Activated CD4-positive, alpha-beta T cell treated with anti-CD3 and anti-CD28 coated beads, Interleukin-2, Interleukin-6, amounts not matched to agents 100 ng/mL and 50 ng/mL, durations not matched to agents 16 hours and 8 hours (primary cell): ENCODE results near the gene ATOSA.
A peak's percentile ranks its signal among the peaks of the same experiment; 100 is the strongest.

Experiments used
- DNase-seq: peaks from one replicate; pipeline ENCODE4 v3.0.0-alpha.2; 2020

The ATOSA gene

DNA sequence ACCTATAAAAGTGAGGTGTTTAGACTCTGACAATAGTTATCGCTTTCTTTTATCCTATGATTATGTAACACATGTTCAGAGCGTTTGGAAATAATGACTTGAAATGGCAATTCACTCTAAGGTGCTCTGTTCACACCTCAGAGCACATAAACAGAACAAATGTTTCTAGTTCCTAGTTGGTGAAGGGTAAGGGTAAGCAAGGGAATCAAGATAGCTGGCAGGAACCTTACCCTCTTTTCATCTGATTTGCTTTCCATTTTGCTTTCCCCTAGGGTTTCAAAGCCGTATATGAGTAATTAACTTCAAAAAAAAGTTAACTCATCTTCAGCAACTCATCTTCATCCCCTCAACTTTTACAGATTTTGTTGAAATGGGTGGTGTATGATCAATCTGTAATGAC is 2.3 kb upstream of the ATOSA start:
- no peak for DNase-seq

DNA sequence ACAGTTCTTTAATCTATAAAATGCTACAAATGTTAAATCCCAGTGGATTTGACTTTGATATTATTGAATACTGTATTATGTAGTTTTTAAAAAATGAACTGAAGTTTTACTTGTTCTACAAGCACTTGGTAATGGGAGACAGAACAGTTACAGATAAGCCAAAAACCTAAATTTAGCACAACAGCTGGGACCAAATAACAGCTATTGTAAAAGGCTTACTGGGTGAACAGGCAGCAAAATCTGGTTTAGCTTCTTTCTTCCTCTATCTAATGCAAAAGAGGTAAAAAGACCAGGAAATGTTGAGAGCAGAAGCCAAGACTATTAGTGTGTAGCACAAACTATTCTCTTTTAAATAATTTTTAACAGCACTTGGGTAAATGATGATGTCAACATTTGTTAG is 1.6 kb upstream of the ATOSA start:
- no peak for DNase-seq

DNA sequence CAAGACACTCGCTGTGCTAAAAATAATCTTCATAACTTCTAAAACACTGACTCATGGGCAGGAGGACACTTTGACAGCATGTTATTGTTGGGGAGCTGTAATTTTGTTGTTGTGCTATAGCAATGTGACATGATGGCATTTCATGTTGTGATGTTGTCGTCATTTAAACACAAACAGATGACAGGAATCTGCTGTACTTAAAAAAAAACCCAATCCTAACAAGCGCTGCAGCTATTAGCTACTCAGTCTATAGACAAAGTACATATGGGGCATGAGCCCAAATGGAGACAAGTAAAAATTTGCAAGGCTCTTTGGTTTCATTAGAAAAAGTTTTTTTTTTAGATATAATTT is 828 bp upstream of the ATOSA start:
- no peak for DNase-seq

DNA sequence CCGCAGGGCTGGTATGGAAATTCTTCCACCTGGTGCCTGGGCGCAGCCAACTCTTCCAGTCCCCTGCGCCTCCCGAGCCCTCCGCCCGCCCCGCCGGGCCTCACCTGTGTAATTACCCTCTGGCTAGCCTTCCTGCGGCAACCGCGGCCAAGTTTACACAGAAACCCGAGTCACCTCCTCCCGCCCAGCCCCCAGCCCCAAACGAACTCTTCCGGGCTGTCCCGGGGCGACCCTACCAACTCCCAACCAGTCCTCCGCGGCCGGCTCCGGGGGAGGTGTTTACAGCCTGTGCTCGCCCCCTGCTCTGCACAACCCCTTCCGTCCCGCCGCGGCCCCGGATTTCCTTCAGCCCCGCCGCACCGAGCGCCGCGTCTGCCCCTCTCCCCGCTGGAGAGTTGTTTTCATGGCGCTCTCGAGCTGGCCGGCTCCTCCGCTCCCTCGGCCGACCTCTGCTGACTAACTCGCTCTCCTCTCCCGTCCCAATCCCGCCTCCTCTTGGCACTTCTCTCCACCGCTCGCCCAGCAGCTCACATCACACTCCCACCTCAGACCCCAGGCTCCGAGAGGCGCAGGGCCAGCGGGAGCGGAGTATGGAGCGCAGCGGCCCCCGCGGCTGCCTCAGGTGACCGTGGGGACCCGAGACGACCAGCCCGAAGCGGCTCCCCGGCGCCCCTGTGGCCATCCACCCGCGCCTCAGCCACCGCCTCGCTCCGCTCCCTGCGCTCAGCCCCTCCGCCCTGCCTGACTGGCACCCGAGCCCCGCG is 538 bp downstream of the ATOSA start:
- DNase-seq = peak; percentile 58

DNA sequence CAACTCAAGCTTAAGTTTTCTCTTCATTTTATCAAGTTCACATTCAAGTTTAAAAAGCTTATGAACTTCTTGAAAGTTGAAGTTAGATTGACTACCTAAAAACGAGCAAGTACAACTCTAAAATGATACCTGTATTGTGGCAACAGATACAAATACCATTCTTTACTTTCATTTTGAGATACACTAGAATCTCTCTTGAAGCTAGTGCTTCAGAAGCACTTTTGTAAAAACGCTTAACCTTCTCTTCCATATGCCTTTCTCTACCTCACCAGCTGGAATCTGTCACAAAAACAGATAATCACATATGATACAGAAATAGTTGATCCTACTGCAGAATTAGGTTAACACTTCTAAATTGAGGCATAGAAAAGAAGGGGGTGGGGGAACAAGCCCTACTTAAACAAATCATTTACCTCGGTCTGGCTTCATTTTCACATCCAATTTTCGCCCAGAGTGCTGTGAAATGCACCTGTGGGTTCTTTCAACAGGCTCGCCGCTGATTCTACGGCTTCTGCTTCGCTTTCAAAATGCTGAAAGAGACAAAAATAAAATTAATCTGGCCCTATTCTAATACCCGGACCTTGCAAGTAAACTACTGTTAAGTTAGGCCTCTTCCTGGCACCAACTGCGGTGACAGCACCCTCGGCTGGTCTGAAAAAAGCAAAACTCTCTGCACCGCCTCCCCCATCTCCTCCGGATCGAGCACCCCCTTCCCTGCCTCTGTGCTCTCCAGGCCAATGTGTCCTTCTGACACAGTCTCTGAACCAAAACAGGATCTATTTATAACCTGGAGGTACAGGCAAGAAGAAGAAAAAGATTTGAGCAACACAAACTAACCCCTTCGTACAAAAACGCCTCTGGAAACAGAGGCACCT is 1.4 kb downstream of the ATOSA start:
- DNase-seq = peak; percentile 73

DNA sequence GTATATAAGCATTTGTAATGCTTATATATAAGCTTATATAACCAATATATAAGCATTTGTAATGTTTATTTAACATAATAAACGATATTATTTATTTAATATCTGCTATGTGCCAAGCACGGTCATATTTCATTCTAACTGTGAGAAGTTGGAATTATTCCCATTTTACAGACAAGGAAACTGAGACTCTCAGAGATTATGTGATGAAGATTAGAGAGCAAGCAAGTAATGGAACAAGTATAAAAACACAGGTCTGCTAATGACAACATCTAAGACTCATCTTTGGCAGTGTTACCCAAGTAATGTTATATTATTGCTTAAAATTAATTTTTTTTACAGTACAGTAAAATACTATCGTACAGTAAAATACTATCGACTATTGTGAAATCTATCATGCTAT is 4.4 kb downstream of the ATOSA start:
- DNase-seq = no peak

DNA sequence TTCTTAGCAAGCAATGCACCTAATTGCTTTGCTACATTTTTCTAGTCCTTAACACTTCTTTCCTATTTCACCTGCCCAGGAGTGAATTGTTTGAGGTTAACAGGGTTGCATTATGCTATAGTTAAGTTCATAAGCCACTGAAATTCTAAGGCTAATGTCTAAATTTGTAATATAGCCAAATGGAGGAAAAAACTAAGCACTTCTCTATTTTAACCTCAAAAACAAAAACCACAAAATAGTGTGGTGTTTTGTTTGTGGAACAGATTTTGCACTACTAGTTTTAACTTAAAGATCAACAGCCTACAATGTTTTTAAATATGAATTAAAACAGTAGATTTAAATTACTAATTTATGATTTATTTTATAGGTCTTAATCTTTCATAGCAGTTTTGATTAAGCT is 5.5 kb downstream of the ATOSA start:
- DNase-seq = no peak

DNA sequence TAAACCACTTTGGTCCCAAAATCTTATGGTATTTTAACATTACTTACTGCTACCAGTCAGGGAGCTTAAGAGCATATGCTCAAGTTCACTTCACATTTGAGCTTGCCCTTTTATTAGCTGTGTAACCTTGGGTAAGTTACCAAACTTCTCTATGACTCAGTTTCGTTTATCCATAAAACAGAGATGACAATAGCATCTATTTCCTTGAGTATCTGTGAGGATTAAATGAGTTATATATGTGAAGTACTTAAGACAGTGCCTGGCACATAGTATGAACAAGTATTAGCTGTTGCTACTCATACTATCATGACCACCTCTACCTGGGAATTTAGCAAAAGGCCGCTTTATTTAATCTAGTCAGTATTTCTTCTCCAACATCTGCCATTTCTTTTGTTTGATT is 5.9 kb downstream of the ATOSA start:
- DNase-seq = no peak

DNA sequence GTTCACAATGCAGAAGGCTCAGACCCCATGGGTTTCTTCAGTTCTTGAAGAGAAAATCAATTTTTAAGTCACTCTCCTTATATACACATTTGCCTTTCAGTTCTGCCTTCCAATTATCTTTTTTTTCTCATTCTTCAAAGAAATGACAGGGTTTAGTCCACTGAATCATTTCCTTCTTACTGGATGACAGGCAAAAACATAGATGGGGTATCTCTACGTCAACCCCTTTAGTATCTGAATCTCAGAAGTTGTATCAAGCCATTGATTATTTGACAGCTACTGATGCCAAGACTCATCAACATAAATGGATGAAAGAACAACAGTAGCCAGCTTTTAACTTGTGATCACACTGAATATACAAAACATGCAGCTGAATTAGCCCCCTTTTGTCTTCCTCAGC is 6.5 kb downstream of the ATOSA start:
- no peak for DNase-seq

DNA sequence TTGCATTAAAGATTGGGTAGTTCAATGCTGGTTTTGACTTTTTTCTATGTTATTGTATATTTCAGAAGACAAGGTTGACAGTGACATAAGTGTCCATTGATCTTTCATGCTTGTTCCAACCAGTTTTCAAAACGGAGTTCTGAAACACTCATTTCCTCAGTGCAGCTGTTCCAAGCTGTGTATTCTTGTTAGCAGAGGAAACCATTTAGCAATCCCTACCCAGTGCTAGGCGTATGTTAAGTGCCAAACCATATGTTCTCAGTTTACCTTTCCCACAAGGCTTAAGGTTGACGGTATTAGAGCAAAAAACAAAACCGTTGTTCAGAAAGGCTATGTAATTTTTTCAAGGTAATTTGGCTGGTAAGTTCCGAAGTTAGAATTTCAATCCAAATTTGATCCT is 9.1 kb downstream of the ATOSA start:
- DNase-seq = no peak

DNA sequence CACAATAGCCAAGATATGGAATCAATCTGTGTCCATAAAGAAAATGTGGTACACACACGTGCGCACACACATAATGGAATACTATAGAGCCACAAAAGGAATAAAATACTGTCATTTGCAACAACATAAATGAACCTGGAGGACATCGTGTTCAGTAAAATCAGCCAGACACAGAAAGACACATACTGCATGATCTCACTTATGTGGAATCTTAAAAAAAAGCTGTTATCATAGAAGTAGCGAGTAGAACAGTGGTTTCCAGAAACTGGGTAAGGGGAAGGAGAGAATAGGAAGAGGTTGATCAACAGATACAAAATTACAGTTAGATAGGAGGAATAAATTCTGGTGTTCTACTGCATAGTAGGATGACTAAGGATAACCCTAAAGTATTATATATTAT is 11.1 kb downstream of the ATOSA start:
- no peak for DNase-seq

DNA sequence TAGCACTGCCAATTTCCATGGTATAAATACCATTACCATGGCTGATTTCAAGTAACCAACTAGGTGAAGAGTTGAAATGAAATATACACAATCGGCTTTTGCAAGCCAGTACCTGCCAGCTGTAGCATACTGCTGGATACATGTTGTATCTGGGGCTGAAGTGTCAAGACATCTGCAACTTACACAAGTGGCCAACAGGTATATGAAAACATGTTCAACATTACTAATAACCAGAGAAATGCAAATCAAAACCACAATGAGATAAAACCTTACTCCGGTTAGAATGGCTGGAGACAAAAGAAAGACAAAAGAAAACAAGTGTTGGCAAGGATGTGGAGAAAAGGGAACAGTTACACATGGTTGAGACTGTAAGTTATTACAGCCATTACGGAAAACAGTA is 11.6 kb downstream of the ATOSA start:
- DNase-seq = no peak

DNA sequence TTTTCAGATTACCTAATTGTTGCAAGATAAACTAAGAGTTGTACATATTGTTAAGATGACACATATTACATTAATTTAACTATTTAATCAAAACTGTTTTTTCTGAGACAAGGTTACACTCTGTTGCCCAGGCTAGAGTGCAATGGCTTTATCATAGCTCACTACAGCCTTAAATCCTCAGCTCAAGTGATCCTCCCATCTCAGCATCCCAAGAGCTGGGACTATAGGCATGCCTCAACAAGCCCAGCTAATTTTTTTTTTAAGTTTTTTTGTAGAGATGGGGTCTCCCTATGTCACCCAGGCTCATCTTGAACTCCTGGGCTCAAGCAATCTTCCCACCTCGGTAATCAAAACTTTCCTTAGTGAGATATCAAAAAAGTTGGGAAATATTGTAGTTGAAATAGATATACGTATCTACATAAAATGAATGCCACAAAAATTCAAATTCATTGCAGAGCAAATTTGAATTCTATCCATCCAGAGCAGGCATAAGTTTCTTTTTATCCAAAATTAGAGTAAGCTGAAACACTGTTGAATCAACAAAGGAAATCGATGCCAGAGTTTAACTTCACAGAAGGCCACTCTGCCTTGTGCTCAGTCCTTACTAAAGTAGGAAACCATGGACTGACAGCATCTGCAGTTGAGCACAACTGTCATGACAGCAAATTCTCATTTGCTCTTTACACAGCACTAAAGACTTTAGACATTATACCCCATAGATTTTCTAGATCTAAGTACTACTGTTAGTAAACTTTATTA is 15.5 kb downstream of the ATOSA start:
- DNase-seq = no peak

DNA sequence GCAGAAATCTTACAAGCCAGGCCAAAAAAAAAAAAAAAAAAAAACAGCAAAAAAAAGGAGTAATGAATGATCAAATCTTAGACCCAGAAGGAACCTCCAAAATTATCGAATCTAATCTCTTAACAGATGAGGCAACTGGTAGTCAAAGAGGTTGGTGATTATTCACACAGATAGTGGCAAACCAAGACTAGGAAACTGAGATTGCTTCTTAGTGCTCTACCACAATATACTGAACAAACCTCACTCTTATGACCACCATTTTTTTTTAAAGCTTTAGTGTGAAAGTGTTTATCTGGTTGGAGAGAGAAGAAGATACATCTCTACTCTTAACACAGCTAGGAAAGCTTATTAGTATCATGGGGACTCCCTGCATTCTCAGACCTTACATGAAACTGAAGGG is 17.3 kb downstream of the ATOSA start:
- DNase-seq = peak; percentile 54

DNA sequence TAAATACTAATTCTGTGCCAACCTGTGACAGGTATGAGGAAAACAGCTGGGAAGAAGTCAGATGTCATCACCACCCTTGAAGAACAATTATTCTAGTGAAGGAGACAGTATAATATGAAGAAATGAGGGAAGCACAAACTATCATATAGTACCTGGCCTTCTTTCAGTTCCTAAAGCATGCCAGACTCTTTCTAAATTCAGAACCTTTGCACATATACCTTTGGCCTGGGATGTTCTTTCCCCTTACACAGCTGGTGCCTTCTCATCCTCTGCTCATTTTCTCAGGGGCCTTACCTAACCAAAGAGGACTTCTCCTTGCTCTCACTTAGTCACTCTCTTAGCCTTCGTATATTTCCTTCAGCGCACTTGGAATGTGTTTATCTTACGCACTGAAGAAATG is 19.0 kb downstream of the ATOSA start:
- no peak for DNase-seq

DNA sequence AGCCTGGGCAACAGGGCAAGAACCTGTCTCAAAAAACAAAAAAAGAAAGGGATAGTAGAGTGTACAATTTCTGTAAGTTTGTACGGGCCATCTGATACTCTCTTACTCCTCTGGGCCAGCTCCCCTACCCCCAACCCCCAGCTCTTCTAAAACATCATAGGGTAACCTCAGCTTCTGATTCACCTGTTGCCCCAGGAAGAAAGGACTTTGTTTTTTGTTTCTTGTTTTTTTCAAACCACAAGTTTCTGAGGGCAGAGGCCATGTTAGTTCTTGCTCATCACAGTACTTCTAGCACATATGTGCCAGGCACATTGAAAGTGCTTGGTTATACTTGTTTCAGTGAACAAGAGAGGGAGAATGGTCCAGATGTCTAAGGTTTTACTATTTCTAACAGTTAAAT is 20.2 kb downstream of the ATOSA start:
- peak; percentile 83 for DNase-seq

DNA sequence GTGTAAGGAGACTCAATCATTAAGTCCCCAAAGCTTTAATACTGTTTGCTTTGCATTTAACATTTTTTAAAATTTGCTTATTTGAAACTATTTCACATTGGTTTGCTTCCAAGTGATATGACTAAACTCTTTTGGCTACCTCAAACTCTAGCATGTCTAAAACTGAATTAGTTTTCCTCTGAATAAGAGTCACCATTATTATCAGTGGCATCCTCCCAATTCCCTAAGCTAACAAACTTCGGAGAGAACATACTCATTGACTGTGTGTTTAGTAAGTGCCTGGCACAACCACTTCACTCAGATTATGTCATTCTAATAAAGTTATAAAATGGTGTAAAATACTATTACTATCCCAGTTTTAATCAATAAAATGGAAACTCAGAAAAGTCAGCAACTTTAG is 21.9 kb downstream of the ATOSA start:
- DNase-seq = no peak

DNA sequence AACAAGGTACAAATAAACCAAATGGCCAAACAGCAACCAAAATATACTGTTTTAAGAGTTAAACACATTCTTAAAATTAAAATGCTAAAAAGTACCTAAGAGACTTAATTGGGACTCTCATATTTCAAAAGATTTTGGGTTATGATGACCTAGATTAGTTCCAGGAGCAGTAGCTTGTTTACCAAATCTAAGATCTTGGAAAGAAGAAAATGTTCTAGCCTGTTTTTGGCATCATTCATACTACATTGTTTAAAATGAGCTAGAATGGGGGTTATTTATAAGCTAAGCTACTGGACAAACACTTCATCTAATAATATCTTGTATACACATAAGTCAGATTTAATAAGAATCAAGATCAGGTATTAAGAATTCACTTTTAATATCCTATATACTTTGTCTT is 22.8 kb downstream of the ATOSA start:
- DNase-seq = no peak

DNA sequence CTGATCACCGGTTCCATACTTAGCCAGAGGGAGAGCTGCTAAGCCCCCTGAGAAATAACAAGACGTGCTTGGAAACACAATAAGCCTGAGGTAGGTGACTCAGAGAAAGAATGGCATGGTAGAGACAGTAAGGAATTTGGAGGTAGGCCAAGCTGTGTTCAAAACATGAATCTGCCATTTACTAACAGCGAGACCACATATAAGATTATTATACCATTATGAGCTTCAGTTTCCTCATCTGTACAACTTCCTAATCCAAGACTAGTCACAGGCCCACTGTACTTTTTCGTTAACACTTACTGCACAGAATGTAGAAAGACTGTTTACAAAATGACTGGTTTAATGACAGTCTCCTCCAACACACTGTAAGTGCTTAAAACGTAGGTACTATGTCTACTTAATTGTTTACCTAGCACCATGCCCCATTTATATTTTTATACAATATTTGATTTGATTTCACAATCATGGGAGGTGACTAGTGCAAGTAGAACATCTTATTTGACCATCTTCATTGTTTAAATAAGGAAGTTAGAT is 25.7 kb downstream of the ATOSA start:
- no peak for DNase-seq

DNA sequence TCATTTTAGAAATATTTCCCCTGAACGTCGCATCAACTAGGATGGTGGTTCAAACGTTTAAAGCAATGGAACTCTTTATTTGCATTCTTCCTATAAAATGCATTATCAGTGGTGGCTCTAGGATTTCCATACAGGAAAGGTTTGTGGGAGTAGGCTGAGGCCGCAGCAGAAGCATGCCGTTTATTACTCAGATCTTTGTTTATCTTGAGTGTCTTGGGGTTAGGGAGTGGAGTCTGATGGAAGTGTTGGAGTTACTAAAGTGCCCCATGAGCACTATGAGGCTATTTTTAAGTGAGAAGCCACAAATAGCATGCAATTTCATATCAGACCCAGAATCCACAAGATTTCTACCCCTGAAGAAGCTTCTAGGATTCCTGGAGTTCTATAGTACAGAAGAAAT is 26.2 kb downstream of the ATOSA start:
- DNase-seq = no peak

DNA sequence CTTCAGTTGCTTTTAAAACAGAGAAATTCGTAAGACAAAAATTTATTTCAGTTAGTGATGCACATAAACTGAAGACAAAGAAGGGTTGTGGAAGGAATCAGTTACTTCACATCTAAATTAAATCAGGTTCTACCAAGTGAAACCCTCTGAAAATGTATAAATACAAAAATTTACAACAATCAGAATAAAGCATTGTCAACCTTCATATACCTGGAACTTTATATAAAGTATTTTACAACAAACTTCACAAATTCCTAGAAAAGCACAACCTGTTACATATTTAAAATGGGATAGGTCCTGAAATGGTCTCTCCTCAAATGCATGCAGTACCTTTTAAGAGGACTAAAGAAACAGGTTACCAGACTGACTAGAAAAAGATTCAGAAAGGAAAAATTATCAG is 26.9 kb downstream of the ATOSA start:
- DNase-seq = no peak

DNA sequence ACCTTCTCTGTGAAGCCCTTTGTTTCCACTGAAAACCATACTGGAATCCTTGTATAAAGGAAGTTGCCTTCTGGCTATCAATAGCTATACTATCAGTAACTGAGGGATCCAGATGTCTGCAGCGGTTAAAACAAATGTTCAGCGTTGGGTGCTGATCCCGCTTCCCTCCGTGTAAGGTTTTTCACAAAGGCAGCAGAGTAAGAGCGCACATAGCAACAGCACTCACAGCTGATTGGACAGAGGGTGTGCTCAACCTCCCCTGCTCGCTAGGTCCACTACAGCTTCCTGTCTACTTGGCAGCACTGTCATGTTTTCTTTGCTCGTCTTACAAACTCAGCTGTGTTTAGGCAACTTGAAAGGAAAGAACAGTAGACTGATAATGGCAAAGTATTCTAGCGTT is 27.3 kb downstream of the ATOSA start:
- peak; percentile 57 for DNase-seq

DNA sequence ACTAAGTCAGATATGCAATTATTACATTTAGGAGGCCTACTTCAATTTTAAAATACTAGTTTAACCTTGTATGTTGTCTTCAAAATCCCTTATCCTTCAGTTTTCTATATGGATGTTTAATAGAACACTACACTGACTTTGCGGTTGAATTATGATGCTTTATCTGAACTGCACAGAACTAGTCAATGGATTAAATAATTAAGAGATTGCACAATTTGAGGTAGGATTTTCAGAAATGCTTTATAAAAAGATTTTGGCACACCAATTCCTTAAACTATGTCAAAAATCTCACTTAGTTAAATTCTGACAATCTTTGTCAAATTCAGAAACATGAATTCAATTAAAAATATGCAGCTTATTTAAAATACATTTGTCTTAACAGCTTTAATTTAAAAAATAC is 28.1 kb downstream of the ATOSA start:
- no peak for DNase-seq

DNA sequence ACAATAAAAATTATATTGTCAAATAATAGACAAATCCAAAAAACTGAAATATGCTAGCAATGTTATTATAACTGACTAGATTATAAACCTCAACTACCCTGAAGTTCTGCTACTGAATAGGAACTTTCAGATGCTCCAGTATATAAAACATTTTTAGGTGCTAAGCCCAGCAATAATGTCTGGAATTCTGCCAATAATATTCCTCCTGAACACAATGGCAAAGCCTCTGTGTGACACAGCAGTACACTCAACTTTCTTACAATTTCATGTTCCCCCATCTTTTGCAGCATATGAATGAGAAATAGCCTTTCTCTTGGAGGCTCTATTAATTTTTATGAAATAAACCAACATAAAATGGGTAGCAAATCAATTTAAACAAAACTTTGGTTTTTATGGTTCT is 29.5 kb downstream of the ATOSA start:
- no peak for DNase-seq
